Subcutaneous adipose tissue (tissue), 4 donors: ENCODE results near the gene PLK5. TPM values are rescaled to one million over a fixed set of nuclear protein-coding genes. Genes with fewer than 3 reads are reported as not detected.

ENCODE experiments used
- CTCF ChIP-seq: fragments of 450-650 bp; IDR thresholded peaks from one replicate; pipeline ENCODE4 v1.5.1; 2016; ENCODE audit warnings: low read depth, mild to moderate bottlenecking, control low read depth, antibody characterized with exemption, moderate library complexity
- small RNA-seq: library from RNA; depleted of rRNA; stranded (forward); fragments of <200 nt; gene quantifications from one replicate; pipeline ENCODE3, GENCODE V24; 2016
- total RNA-seq, 4 donors: library from RNA; depleted of rRNA; stranded (reverse); fragments of >200 nt; gene quantifications; one replicate each; pipeline ENCODE4 v1.1.0, GENCODE V29; 2016

PLK5 gene
- total RNA-seq, 4 donors from 2014 or later, result not detected

GRCh38 chr19:1579222-1579621, 55.3 kb downstream of the PLK5 start:
- no peak for TF ChIP-seq CTCF

GRCh38 chr19:1580382-1580781, 56.5 kb downstream of the PLK5 start:
- no peak for TF ChIP-seq CTCF

DNA sequence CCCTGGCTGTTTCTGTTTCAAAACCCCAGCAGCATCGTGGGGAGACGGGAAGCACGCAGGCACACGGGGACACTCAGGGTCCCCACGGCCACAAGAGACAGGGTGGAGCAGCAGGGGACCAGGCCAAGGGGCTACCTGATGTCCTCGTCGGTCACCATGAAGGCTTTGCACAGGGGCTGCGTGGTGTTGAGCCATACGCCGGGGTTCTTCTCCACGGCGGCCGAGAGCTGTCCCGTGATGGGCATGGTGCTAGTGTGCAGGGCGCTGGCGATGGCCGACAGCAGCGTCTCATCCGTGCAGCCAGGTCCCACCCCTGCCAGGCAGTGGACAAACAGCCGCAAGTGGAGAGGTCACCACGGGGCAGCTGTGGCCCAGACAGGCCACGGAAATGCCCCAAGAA, 57.1 kb downstream of the PLK5 start:
- no peak for TF ChIP-seq CTCF

GRCh38 chr19:1582201-1582600, 58.3 kb downstream of the PLK5 start:
- no peak for TF ChIP-seq CTCF

DNA sequence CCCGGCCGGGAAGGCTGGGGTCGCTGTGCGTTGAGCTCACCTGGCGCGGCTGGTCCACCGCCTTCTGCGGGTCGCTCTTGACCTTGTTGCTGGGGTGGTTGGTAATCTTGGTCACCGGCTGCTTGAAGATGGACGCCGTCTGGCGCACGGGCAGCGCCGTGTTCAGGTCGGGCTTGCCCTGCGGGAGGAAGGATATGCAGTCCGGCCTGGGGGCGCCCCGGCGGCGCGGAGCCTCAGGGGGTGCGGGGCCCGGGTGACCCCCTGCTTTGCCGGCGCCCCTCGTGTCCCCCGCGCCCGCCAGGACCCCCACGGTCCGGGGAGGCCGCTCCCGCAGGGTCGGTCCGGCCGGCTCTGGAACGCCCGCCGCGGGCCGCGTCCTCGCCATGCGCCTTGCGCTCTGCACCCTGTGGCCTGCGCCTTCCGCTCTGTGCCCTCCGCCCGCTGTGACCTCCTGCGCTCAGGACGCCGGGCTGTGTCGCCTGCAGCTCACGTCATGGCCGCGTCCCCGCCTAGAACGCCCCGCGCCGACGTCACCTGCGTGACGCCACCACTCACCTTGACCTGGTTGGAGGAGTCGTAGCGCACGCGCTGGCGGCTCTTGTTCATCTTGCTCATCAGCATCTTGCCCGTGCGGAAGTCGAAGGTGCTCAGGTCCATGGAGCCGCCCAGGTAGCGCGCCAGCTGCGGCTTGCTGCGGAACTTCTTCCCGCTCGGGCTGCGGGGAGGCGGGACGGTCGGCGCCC, 60.8 kb downstream of the PLK5 start:
- TF ChIP-seq CTCF, result no peak

- no peak for TF ChIP-seq CTCF
Observed at GRCh38 chr19:1585243-1585580, 61.3 kb downstream of the PLK5 start.

Small RNAs within 50 kb of the gene (small RNA-seq; reads per million reads assigned to genes)
- gene AC005943.2 (not detected), gene RN7SL477P (not detected)

Other genes with a start within 250 kb of the PLK5 start
- gene FAM174C, start 248.5 kb upstream of the PLK5 start, total RNA-seq, result 10 to 100 TPM; 37.4 to 76.7 (median 46.7) TPM
- not detected for gene EFNA2, start 238.2 kb upstream of the PLK5 start, total RNA-seq
- 100 to 1,000 TPM in 2 of 4 donors, 10 to 100 TPM in 2; 38.5 to 105 (median 95.6) TPM for gene NDUFS7, start 140.2 kb upstream of the PLK5 start, total RNA-seq
- gene GAMT, start 122.5 kb upstream of the PLK5 start, total RNA-seq, result 10 to 100 TPM in 3 of 4 donors, 1 to 10 TPM in 1; 4.2 to 29.3 (median 17.2) TPM
- gene DAZAP1, start 116.5 kb upstream of the PLK5 start, total RNA-seq, result 10 to 100 TPM; 25.8 to 46.7 (median 33.6) TPM
- gene RPS15, start 85.7 kb upstream of the PLK5 start, total RNA-seq, result 1,000 to 10,000 TPM; 2,032 to 3,816 (median 2,914) TPM
- under 1 TPM in 3 of 4 donors, not detected in 1; 0.17 to 0.22 (median 0.19) TPM for gene APC2, start 74.0 kb upstream of the PLK5 start, total RNA-seq
- gene C19orf25, start 44.9 kb upstream of the PLK5 start, total RNA-seq, result 10 to 100 TPM in 3 of 4 donors, 1 to 10 TPM in 1; 2.9 to 29.4 (median 19.5) TPM
- gene PCSK4, start 33.7 kb upstream of the PLK5 start, total RNA-seq, result 1 to 10 TPM in 3 of 4 donors, under 1 TPM in 1; 0.65 to 2.6 (median 1.8) TPM
- gene REEP6, start 32.9 kb upstream of the PLK5 start, total RNA-seq, result 10 to 100 TPM in 1 of 4 donors, 1 to 10 TPM in 3; 3.1 to 19.0 (median 3.7) TPM
- 1 to 10 TPM in 1 of 4 donors, under 1 TPM in 1, not detected in 2; 0.51 to 1.3 TPM for gene ADAMTSL5, start 11.1 kb upstream of the PLK5 start, total RNA-seq
- gene MEX3D, start 44.2 kb downstream of the PLK5 start, total RNA-seq, result 1 to 10 TPM; 4.9 to 7.9 (median 6.5) TPM
- 10 to 100 TPM; 31.0 to 83.6 (median 35.5) TPM for gene MBD3, start 68.8 kb downstream of the PLK5 start, total RNA-seq
- 10 to 100 TPM; 55.0 to 76.8 (median 73.8) TPM for gene UQCR11, start 81.4 kb downstream of the PLK5 start, total RNA-seq
- 10 to 100 TPM; 13.0 to 34.8 (median 22.9) TPM for gene TCF3, start 128.5 kb downstream of the PLK5 start, total RNA-seq
- gene ONECUT3, start 229.4 kb downstream of the PLK5 start, total RNA-seq, result not detected